HG03469 (cell line): ENCODE results near the gene CBR4.

Experiments
- ATAC-seq: cut with Tn5 transposase; IDR thresholded peaks from one replicate; pipeline ENCODE4 v1.9.1; 2021; ENCODE audit warnings: mild to moderate bottlenecking, moderate library complexity, moderate number of reproducible peaks; ENCODE audit not compliant: unreplicated experiment

Gene CBR4

DNA sequence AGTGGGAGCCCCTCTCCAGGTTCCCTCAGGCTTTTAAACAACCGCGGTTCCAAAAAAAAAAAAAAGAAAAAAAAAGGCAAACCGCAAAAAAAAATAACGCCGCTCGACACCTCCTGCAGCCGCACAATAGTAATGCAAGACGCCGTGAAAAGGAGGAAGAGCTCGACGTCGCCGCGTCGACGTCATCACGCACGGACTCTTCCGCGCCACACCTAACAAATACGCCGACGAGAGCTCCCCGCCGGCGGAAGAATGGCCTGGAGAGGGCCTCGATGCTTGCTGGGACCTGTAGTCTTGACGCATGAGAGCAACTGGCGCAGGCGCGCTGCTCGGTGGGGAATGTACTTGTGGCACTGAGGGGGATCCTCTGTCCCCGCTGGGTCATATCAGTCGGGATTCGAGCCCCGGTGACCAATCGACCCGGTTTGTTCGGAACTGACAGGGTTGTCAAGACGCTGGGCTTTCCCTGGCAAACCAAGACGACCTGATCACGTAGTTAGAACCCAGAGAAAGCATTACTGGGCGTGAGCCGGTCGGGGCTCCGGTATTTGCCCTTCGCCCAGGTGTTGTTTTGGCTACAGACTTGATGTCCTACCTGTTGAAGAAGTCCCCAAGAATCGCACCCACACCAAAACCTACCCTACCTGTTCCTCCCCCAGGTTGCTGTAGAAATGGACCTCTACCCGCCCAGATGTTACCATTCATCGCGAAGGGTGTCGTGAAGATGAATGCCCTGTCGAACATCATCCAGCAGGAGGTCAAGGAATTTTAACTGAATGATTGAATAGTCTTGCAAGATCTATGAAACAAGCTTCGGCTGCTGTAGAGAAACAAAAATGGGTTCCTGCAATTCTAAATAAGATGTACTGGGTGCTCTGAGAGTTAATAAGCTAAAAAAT is at the start of gene CBR4:
CBR4 (minus strand) TSS at position 131 of the 899 bp plus-strand sequence. CDS start 166 bp downstream, outside the sequence.
- peak; percentile 98 for ATAC-seq

DNA sequence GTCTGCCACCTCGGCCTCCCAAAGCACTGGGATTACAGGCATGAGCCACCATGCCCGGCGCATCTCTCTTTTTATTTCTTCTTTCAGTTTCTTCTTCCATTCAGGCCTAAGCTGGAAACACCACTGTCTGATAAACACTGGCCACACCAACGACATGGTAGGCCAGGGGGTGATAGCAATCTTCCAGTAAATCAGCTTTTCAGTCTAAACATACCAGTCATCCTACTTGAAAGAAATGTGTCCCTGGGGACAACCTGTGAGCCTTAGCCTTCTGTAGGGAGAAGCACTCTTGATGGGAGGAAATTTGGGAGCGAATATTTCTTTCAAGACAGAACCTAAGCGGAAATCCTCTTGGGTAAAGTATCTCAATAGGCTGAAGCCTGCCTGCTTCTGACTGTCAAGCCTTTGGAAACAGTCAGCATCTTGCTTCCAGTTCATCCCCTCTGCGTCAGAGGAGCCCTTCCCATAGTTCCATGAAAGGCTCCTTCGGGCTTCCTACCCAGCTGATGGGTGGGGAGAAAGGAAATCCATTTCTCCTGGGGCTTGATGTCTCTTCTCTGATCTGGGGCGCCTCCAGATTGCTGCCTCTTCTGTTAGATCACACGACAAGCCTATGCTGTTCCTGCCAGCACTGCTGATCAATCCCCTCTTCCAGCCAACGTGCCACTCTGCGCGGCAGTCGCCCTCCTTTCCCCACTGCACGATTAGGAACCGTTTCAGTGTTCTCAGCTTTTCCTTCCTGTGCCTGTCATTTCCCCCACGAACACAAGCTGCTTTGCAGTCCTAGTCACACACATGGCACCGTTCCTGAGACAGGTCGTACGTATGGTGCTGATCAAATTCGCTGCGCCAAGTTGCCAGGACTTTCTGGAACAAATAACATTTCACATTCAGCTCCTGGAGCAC is 49.5 kb upstream of the CBR4 start:
- no peak for ATAC-seq

DNA sequence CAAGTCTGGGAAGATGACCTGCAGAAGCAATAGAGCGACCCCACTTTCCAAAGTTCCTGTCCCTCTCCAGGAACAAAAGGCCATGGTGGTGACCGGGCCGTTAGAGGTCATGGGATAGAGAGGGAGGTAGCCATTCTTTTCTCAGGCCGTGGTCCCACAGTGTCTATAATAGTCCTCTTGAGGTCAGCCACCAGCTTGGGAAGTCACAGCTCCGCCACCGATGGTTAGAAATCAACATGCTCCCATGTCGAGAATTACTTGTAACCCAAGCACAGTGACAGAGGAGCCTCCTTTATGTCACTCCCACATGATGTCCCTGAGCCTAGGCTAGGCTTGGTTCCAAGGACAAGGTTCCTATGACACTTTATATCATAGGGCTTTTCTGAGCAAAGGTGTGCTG is 48.3 kb upstream of the CBR4 start:
- no peak for ATAC-seq

DNA sequence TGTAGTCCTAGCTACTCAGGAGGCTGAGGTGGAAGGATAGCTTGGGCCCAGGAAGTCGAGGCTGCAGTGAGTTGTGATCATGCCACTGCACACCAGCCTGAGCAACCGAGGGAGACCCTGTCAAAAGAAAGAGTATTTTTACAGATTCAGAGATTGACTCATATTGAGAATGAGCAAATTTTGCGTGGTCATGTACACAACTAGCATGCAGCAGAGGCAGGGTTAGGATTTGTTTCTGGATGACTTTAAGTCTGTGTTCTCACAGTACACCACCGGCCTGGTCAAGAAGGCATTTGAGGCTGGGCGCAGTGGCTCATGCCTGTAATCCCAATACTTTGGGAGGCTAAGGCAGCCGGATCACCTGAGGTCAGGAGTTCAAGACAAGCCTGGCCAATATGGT is 44.8 kb upstream of the CBR4 start:
- ATAC-seq, result peak; percentile 85

DNA sequence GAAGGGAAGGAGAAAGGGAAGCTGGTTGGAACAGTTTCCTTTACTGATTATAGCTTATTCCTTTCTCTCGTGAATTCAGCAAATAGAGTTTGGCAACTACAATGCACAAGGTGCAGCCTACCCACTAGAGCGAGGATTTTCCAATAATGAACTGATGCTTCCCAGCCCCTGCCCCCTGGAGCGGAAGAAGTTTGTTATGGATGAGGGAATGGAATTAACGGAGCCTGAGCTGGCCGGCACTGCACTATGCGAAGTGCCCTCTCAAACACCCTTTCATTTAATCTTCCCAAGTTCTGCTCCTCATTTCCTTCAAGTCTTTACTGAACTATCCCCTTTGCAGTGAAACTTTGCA is 42.5 kb upstream of the CBR4 start:
- ATAC-seq, result no peak

DNA sequence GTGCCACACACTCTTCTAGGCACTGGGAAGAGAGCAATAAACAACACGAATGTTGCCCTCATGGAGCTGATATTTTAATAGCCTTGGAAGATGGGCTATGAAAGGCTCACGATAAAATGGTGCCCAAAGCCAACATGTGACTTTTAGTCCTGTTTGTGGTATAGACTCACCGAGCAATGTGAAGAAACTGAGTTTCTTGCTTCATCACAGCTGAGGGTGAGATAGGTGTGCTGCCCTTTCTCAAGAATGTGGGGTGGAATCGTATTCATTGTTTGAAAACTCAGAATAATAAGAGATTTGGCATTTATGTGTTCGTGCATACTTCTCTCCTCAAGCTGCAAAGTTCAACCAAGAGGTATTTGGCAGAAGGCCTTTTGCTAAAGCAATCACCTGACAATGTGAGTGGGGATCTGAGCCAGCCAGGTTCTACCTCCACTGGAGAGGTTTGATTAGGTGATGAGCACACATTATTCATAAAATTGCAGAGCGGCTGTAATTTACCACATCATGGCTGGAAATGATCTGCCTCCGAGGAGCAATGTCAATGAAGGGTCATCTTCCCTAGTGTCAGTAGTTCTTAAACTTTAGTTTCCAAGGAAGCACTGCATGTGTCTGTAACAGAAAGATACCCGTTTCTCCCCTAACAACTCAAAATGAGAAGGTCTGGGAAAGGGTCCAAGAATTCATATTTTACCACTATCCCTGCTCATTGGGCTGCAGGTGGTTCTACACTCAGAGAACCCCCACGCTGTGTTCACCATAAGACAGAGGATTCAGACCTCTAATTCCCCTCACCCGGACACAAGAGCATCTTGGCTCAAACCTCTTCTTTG is 41.9 kb upstream of the CBR4 start:
- no peak for ATAC-seq

DNA sequence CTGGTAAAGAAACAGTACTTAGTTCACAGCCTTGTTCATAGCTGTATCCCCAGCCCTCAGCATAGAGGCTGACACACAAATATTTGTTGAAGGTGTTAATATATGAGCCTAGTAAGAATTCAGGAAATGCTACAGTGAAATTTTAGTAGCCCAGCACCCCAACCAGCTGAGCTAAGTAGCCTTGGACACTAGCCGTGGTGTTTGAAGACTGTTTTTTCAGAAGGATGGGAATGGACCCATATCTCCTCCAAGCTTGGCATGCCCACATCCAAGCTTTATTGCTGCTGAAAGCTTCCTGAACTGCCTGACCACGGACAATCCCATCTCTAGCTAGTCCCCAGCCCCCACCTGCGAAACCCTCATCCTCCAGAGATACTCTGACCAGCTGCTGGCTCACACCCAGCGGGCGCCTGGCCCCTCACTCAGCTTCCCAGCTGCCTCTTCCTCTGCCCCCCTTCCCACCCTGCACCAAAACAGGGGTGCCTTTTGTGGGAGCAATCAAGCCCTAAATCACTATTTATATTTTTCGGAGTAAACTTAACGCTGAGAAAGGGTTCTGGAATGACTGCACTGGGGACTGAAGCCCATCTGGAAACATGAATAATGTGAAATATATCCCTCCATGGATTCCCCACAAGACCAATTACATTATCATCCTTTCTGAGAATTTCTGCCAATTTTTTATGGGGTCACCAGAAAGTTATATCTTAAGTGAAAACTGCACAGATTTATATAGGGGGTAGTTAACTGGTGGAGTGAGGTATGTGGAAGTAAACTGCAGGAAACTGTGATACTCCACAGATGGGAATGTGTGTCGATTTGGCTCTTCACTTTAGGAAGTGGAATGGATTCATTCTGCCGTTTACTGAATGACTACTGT is 41.1 kb upstream of the CBR4 start:
- no peak for ATAC-seq

DNA sequence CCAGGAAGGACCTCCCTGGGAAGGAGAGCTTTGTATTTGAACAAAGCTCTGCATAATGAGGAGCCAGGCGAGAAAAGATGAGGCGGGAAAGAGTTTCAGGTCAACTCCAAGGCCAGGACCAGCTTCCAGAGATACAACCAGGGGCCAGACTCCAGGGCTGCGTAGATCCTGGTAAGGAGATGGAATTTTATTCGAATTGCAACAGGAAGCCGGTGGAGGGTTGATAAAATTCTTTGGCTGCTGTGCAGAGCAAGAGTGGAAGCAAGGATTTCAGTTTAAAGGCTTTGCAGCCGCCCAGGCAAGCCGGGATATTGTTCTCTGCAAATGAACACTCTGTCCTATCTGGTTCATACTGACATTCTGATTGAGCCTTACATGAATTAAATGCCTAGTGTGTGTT is 40.2 kb upstream of the CBR4 start:
- ATAC-seq, result no peak

DNA sequence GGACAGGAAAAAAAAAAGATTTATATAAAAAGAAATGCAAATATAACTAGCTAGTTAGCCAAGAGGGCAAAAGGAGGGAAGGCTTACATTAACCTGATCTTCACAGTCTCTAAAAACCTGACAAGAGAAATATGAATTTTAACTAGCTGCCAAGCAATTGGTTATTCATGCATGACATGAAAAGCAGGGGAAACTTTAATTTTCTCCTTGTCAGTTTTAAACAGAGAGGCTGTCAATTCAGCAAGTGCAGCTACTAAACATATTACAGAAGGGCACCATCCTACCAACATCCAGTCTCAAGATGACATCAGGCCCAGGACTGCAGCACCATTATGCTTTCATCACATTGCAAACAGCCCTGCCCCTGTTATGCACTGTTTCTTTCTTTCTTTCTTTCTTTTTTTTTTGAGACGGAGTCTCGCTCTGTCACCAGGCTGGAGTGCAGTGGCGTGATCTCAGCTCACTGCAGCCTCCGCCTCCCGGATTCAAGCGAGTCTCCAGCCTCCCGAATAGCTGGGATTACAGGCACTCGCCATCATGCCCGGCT is 38.9 kb upstream of the CBR4 start:
- no peak for ATAC-seq

DNA sequence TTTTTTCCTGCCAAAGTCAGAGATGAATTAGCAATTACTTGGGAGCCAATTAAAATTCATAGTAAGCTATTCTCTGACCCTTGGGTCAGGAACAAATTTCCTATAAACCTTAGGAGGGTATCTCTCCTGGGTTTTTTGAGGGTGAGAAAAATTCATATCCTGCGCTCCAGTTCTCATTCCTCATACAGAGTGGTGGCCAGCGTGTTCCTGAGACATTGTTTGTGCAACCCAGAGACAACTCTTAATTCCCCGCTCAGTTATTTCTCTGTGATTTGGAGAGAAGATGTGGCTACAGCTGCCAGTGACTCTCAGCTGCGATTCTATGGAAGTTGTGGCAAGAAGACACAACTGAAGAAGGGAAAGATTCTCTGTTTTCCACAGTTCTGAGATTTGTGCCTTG is 37.9 kb upstream of the CBR4 start:
- no peak for ATAC-seq

DNA sequence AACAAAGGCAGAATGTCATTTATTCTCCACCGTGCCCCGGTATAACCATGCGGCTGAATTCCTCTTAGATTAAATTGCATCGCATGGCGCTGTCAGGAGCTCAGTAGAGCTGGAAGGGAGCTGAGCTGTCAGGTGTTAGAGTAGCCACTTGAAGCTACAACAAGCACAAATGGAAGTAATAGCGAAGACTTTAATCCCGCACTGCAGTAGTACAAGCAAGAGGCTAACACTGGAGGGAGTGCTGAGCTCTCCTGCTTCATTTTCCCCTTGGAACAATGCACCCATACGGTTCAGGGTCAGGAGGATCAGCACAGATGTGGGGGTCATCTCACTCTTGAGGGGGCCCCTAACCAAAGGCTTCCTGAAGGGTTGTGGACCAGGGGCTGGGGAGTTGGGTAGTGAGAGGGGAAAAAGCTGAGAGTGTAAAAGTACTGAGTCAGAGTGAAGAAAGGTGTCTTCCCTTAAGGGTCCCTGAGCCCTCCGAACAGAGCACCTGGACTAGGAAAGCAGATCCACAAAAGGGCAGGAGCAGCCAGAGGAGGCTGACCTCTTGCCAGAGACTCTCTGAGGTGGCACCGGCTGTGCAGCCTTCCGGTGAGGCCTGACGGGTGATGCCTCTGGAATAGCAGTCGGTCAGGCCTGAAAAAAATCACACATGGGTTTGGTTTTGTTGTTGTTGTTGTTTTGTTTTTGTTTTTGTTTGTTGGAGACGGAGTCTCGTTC is 36.0 kb upstream of the CBR4 start:
- no peak for ATAC-seq

DNA sequence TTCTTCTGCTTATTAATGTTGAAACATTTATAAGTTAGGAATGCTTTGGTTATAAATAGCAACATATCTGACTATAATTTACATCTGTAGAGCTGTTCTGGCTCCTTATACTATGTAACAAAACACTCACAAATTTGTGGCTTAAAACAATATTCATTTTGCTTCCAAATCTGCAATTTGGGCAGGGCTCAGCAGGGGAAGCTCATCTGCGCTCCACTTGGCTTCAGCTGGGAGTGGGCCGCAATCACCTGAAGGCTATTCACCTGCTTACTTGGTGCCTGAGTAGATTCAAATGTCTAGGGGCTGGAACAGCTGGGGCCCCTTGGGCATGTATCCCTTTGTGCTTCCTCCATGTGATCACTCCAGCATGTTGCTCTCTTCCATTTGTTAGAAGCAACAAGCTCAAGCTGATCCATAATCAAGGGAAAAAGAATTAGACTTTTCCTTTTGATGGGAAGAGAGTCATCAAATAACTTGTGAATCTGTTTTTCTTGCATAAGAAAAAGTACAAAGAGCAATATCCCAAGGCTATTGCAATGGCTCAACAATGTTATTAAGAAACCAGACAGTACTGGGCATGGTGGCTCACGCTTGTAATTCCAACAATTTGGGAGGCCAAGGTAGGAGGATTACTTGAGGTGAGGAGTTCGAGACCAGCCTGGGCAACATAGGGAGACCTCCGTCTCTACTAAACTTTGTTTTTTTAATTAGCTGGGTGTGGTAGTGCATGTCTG is 34.8 kb upstream of the CBR4 start:
- no peak for ATAC-seq

DNA sequence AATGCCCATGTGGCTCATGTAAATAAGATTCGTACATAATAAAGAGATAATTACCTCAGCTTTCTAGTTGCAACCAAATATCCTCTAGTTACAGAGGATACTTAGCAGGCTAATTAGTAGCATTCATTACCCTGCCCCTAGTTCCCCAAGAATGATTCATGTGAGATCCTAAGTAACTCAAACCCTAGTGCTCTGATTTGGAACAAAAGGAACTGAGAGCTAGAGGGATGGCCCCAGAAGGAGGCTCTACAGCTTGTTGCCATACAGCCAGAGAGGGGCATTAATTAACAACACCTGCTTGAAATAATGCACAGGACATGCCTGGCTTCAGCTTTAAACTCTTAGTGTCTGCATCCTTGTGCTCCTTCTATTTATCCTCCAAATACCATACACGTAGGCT is 32.6 kb upstream of the CBR4 start:
- ATAC-seq, result no peak

DNA sequence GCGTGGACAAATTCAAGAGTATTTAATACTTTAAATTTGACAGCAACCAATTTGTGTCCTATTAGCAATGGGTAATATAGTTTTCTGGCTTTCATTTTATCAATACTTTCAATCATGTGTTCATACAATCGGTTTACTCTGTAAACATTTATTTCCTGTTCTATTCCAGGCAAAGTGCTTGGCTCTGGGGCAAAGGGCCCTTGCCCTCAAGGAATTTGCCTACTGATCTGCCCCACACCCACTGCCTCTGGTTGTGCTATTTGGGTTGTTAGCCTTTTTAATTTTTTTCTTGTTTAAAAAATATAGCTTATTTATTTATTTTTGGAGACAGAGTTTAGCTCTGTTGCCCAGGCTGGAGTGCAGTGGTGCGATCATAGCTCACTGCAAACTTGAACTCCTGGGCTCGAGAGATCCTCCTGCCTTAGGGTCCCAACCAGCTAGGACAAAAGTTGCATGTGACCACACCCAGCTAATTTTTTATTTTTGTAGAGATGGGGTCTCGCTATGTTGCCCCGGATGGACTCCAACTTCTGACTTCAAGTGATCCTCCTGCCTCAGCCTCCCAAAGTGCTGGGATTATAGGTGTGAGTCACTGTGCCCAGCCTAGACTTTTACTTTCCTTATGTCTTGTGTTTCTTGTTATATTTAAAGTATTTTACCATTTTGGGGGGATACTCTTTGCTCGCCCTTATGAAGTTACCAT is 30.7 kb upstream of the CBR4 start:
- no peak for ATAC-seq

DNA sequence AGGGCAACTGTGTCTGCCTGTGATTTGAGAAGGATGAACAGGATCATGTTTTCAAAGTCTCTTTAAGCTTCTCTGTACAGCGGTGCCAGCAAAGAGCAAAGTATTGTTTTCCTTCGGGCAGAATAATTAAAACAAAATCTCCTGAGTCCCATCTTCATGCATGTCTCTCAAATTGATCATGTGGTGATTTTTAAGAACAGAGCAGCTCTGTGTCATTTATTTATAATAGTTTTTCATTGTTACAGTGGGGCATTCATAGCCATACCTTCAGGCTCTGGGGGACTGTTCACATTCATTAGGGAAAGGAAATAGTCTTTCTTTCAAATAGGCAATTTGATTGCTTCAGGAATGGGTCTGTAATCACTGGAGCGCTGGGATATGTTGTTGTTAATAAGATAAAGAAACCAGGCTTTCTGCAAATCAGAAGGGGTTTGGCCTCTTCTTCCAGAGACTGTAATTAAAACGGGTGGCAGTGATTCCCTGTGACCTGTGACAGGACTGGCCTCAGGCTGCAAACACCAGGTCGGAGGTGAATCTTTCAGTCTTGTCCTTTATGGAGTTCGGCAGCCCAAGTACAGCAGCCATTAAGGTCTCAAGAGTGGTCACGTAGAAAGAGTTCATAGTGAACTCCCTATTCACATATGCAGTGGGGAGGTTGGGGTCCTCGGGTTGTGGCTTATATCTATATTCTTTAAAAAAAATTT is 29.3 kb upstream of the CBR4 start:
- no peak for ATAC-seq

DNA sequence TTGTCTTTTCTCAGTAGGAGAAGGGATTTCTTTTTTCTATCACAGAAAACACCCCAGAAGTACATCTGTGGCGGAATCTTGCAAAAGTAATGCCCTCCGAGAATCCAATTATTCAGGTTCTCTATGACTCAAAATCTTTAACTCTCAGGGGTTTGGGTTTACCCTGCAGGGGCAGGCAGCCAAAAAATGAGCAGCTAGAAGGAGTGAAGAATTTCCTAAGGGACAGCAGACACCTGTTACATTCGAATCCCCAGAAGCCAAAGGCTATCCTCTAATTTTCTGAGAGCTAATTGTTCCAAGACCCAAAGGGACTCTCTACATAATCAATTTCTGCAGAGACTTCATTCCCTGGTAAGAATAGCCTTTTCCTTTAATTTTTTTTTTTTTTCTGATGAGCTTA is 27.5 kb upstream of the CBR4 start:
- ATAC-seq, result no peak
